ENCODE measurements around the gene NXPH1. TPM values are rescaled to one million over a fixed set of nuclear protein-coding genes. Genes with fewer than 3 reads are reported as not detected.

Gene NXPH1
- total RNA-seq, 3 donors from 2014 or later: not detected

DNA sequence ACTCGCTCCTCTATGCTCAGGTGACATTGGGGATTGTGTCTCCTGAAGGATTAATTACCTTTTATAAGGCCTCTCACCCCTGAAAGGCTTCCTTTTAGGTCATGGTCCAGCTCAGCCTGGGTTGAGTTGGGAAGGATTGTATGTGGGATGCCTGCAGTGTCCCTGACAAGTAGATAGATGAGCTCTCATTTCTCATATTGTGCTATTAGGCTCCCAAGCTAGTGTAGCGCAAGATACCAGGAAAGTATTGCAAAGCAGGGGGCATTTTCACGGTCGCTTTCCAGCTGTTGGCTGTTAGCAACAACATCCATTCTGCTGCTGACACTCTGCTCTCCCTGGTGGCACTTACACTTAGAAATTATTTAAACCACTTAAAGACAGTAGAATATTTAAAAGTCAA is 31.9 kb downstream of the NXPH1 start:
- TF ChIP-seq, protein P1, sequence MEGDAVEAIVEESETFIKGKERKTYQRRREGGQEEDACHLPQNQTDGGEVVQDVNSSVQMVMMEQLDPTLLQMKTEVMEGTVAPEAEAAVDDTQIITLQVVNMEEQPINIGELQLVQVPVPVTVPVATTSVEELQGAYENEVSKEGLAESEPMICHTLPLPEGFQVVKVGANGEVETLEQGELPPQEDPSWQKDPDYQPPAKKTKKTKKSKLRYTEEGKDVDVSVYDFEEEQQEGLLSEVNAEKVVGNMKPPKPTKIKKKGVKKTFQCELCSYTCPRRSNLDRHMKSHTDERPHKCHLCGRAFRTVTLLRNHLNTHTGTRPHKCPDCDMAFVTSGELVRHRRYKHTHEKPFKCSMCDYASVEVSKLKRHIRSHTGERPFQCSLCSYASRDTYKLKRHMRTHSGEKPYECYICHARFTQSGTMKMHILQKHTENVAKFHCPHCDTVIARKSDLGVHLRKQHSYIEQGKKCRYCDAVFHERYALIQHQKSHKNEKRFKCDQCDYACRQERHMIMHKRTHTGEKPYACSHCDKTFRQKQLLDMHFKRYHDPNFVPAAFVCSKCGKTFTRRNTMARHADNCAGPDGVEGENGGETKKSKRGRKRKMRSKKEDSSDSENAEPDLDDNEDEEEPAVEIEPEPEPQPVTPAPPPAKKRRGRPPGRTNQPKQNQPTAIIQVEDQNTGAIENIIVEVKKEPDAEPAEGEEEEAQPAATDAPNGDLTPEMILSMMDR (IDR thresholded peaks at IDR 0.05): no peak
- H3K9me3 ChIP-seq: no peaks in the 10 kb centered on the region
- no peaks in the 10 kb centered on the region for H3K4me1 ChIP-seq (ENCODE audit: low read depth)
- DNase-seq (no peak), ATAC-seq (no peak)
- no peak overlapping the region for H3K4me3 ChIP-seq
- no peaks in the 10 kb centered on the region for H3K36me3 ChIP-seq (ENCODE audit: low read depth)
- intact Hi-C loops (cut with DNase I, micrococcal nuclease): no loop called here

DNA sequence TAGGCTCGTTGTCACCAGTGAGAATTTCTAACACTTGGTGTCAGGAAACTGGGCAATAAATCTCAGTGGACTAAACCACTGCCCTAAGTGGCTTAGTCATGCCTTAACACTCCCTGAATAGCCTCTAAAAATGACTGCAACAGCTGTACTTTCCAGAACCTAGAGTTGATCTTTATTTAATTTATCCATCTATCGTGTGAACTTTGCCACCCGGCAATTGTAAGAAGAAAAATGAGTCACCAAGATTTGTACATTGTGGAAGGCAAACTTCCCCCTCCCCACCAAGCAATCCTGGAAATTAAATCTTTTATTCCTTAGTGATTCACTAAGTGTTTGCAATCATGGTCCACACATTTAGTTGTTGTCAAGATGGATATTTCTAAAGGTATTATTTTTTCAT is 47.1 kb downstream of the NXPH1 start:
- H3K36me3 ChIP-seq (ENCODE audit: low read depth): no peaks in the 10 kb centered on the region
- ATAC-seq (peak; percentile 65), DNase-seq (no peak)
- peaks cover 3% of the 10 kb centered on the region for H3K9me3 ChIP-seq
- no peaks in the 10 kb centered on the region for H3K4me1 ChIP-seq (ENCODE audit: low read depth)
- H3K4me3 ChIP-seq: no peak overlapping the region
- intact Hi-C loops (cut with DNase I, micrococcal nuclease): no loop called here
- TF ChIP-seq, protein P1 (IDR thresholded peaks at IDR 0.05): no peak

DNA sequence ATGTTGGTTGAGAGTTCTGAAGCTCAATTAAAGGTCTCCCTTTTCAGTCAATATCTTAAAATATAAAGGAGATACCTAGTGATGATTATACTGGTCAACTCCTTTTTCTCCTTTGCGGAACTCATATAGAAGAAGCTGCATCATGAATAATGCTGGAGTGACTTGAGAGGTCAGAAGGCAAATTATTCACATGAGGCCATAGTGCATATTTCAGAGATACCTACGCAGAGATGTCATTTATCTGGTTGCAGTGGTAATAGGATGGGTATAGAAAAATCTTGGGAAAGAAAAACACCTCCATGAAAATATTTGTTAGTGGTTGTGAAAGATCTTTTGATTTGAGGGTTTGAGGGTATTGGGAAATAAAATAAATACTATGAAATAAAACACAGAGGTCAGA is 47.7 kb downstream of the NXPH1 start:
- H3K36me3 ChIP-seq (ENCODE audit: low read depth): no peaks in the 10 kb centered on the region
- no peak for DNase-seq
- intact Hi-C loops (cut with DNase I, micrococcal nuclease): no loop called here

DNA sequence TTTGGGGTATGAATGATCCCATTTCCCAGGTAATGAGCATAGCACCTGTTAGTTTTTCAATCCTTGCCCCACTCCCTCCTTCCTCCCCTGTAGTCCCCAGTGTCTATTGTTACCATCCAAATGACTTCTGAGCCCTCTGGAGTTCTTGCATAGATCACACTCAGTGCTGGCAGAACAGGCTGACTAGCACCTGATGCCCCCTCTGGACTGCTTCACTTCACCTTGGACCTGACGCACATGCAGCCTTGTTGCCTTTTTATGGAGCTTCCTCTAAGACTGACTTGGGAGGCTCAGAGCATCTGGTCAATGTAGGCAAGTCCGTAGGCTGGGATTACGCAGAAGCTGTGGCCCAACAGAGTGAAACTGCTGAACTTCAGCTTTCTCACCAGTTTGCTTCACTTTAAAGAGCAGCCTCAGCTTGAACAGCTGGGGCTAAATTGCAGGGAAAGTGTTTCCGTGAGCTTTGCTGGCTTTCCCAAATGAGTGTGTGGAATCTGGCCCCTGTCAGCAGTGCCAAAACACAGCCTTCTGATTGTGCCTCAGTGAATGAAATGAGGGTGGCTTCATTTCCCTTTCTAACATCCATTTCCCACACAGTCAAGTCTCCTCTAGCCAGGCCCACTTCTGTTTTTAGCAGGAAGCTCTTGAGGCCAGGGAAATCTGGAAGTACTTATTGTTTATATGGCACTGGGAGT is 48.5 kb downstream of the NXPH1 start:
- intact Hi-C loops (cut with DNase I, micrococcal nuclease): no loop called here
- Histone ChIP-seq H3K9me3 (peaks cover 3% of the 10 kb centered on the region), H3K36me3 (ENCODE audit: low read depth) (no peaks in the 10 kb centered on the region), H3K4me3 (no peak overlapping the region), H3K4me1 (ENCODE audit: low read depth) (no peaks in the 10 kb centered on the region)
- ATAC-seq (no peak), DNase-seq (peak in 1 of 3 donors; percentile 8)
- TF ChIP-seq, protein P1 (IDR thresholded peaks at IDR 0.05): no peak

More for the DNA sequence above, 47.7 kb downstream of the NXPH1 start:
- TF ChIP-seq, protein P1 (IDR thresholded peaks at IDR 0.05): no peak
- Histone ChIP-seq H3K9me3 (peaks cover 3% of the 10 kb centered on the region), H3K4me1 (ENCODE audit: low read depth) (no peaks in the 10 kb centered on the region), H3K4me3 (no peak overlapping the region)
- ATAC-seq: no peak

DNA sequence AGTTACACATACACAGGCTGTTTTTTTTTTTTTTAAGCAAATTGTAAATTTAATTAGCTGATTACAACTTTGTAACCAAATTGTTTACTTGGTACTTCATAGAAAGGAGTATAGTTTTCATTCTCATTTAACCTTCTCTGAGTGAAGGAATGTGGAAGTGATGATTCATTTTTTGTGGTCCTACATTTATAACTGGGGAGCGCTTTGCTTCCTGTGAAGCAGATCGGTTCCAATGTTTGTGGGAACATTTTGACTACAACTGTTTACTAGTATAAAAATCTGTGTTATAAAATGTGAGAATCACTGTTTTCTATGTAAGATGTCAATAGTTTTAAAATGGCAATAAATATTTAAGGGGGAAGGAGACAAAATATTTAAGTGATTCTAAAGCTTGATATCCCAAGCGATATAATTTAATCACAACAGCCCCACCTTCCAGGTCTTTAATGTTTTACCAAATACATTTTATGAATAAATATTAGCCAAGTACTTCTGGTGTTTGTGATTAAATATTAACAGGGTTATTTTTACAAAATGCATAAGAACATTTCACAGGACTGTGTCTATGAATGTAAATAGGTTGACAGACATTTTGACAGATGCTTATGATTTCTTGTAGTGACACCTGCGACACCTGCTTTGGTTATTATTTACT is 57.1 kb downstream of the NXPH1 start:
- no peak for DNase-seq

More for the DNA sequence above, 57.1 kb downstream of the NXPH1 start:
- no peak for ATAC-seq
- no peak overlapping the region for H3K4me3 ChIP-seq
- H3K9me3 ChIP-seq: no peaks in the 10 kb centered on the region
- no peaks in the 10 kb centered on the region for H3K36me3 ChIP-seq (ENCODE audit: low read depth)
- no peaks in the 10 kb centered on the region for H3K4me1 ChIP-seq (ENCODE audit: low read depth)
- TF ChIP-seq, protein P1 (IDR thresholded peaks at IDR 0.05): no peak
- intact Hi-C loops (cut with DNase I, micrococcal nuclease): no loop called here
